KG1 (cell line): ENCODE measurements around the gene NEGR1.

Experiments used
- DNase-seq: peaks from one replicate; lab custom pipeline; 2025; lab: John Stamatoyannopoulos, UW

NEGR1 gene

DNA sequence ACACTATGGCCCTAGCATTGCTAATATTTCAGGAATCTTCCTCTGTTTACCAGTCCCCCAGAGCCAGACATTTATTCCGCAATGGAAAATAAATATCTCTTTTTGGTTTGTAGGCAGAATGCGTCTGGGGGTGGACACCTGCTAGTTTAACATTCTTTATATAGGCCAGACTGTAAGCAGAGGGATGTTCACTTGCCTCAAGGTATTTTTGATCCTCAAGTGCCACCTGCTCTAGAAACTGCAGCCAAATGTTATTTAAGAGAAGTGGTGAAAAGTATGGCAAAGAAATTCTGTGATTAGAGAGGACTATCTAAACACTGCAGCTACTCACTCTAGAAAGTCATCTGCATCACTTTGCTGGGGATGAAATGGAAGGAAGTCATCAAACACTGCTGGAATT is 164.7 kb downstream of the NEGR1 start:
- no peak for DNase-seq

DNA sequence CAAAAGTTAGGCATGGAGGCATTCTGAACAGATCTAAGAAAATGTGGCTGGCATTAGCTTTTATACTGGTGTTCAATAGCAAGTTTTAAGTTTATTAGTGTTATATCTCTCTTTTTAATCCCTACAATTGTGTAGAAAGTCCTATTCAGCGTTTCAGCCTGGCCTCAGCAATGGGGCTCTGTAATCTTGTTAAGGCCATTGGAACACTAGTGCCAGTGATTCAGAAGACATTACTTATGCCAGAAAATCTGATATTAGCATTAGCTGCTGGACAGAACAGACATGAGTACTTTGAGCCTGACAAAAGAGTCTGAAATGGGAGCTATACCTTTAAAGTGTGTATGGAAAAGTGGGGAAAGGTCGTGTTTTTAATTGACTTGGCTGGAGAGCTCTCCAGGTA is 167.0 kb downstream of the NEGR1 start:
- DNase-seq = no peak

DNA sequence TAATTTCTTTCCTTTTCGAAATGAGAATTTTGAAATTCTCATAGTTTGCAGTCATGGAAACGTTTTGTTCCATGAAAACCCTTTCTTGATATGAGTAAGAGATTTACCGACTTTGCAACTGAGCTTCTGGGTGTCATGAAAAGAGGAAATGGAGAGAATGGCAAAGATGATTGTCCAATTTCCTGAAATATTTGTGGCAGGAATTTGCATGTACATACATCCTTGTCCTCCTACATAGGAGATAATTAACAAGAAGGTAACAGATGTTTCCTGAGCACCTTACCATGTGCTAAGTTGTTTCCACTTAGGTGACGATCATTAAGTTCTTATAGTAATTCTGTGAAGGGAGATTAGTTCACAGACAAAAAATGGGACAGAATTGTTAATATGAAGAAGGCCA is 170.7 kb downstream of the NEGR1 start:
- DNase-seq = no peak

DNA sequence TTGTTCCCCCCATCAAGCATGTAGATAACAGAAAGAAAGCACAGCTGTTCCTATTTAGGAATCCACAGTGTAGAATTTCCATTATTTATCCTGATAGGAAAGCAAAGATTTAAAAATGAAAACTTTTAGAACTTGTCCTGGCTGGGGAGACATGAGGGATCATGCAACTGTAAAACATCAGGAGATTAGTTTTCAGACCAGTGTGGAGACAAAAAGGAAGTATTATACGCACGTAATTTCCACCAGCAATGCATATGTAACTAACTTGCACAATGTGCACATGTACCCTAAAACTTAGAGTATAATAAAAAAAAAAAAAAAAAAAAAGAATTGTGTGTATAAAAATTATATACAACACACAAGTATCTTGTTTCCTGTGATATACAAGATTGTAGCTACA is 172.4 kb downstream of the NEGR1 start:
- no peak for DNase-seq

- no peak for DNase-seq
Observed at GRCh38 chr1:72105201-72105600, 177.1 kb downstream of the NEGR1 start.

DNA sequence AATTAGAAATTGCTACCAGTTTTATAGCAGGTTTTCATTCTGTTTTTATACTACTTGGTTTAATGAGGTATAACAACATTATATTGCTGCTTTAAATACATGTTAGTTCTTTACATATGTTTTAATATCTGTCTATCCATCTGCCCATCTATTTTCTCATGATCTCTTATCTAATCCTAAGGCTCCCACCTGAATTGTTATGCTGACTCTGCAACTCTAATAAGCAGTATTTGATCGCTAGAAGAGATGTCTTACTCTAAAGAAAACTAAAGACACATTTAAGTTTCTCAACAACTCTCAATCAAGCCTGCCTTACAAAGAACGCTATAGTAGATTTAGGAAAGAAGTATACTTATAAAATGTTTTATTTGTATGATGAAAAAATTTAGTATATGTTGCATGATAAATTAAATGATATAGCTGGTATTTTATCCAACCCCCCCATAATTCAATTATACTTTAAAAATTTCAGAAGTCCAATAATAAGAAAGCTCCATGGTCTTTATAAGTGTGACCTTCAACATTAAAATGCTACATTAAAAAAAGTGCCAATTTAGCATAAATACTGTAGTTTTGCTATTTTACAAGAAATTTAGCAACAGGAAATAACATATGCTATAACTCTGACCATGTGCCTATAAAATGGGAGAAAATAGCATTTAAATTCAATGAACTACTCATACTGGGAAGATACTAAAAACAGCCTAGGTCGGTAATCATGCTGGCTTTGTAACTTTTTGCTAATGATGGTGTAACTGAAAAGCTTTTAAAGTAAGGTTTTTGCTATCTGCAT is 180.3 kb downstream of the NEGR1 start:
- DNase-seq = no peak

DNA sequence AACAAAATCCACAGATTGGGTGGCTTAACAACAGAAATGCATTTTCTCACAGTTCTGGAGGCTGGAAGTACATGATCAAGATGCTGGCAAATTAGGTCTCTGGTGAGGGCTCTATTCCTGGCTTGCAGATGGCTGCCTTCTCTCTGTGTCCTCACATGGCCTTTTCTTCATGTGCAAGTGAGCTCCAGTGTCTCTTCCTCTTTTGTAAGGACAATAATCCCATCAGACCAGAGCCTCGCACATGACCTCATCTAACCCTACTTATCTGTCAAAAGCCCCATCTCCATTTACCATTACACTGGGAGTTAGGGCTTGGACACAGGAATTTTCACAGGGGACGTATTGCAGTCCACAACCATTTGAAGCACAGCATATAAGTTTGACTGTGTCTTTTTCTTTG is 181.6 kb downstream of the NEGR1 start:
- no peak for DNase-seq

DNA sequence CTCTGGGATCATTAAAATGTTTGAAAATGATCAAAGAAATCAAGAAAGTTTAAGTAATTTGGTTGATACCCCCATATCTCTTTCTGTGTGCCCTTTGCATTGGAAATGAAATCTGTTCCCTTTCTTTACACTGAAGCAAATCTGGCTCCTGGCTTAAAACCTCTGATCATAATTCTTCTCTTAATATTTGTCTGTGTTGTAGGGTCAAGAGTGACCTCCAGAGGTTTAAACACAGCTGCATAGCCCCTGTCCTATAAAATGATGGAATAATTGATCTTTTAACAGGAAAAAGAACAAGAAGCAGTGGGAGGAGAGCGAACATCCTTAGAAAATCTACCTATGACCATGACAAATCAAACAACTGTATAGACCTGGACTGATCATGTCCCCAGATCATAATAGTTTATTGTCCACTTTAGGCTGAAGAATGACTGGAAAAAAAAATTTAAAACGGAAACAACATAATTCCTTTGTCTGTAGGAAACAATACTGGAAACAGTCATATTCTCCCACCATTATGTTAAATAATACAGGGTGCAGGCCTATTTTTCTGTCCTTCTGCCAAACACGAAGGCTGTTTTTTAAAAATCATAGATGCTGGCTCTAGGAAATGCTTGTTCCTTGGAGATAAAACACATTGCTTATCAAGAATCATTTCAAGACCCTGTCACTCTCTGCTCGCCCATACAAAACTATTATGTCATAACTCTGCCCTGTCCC is 184.3 kb downstream of the NEGR1 start:
- no peak for DNase-seq

DNA sequence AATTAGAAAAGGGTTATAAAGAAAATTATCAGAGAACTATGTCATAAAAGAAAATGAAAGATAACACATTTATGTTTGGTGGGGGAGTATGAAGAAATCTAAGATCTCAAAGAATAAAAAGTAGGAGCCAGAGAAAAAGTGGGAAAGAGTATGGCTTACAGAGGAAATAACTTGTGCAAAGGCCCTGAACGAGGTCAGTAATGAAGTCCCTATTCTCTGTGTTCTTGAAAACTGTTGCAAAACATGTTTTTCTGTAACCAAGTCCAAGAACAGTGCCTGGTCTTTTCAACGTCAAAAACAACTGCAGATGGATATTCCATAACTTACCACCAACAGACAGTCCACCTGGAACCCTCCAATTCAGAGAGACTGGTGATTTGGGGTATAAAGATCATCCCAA is 188.1 kb downstream of the NEGR1 start:
- DNase-seq = no peak

DNA sequence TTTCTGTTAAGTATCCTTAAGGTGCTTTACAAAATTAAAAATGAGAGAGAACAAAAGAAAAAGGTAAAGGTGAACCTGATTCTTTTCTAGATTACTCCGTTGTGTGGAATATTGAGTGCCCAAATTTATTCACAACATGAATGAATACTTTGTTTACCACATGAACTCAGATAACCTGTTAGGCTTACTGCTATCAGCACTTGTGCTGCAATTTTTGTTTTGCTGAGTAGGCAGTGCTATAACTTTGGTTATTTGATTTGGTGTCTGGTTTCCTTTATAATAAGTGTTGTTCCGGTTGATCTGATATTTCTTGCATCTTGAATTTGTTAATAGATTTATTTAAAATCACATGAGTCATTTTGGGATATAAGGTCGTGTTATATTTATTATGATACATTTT is 195.9 kb downstream of the NEGR1 start:
- DNase-seq = no peak

DNA sequence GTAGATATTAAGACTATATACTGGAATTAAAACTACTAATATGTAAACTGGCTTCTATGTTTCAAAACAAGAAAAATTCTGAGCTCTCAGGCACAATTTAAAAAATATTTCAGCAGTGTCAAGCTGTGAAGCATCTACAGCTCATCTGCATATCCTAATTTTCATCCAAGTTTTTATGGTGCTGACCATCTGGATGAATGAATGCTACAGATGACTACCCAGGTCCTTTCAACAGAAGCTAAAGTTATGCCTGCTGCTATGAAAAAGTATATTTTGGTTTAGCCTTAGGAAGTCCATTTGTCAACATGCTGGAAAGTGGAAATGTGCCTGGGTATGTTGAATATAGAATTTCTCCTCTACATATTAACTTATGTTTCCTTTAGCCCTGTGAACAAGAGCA is 206.9 kb downstream of the NEGR1 start:
- no peak for DNase-seq

DNA sequence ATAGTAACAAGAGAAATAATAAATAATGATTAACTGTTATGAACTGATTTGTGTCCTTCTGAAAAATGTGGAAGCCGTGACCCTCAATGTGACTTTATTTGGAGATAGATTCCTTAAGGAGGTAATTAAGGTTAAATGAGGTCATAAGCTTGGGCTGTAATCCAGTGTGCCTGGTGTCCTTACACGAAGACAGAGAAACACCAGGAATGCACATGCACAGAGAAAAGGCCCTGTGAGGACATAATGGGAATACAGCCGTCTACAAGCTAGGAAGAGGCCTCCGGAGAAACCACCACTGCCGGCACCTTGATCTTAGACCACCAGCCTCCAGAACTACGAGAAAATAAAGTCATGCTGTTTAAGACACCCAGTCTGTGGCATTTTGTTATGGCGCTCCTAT is 215.9 kb downstream of the NEGR1 start:
- DNase-seq = no peak

GRCh38 chr1:72064196-72065075 is 217.9 kb downstream of the NEGR1 start:
- DNase-seq = no peak

DNA sequence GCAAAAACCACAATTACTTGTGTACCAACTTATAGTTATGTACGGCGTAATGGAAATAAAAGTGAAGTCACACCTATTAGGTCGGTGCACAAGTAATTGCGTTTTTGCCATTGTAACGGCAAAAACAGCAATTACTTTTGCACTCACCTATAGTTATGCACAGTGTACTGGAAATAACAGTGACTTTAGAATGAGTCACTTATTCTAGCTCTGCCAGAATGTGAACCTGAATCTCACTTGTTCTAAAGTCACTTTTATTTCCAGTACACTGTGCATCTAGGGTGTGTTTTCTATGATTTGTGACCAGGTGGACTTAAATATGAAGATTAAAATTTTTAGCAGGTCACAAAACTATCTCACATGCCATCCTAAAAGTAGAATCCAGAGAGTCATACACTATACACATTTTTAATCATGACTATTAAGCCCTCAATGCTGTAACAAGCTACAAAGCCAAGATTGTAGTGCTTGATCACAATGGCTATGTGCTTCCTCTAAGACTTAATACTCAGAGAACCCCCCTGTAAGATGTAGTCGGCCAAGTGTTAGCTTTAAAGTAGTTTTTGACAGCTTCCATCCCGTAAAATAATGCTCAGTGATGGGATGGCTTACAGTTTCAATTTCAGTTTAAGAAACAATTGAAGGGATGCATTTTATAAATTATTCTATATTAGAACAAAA is 218.8 kb downstream of the NEGR1 start:
- DNase-seq = no peak

DNA sequence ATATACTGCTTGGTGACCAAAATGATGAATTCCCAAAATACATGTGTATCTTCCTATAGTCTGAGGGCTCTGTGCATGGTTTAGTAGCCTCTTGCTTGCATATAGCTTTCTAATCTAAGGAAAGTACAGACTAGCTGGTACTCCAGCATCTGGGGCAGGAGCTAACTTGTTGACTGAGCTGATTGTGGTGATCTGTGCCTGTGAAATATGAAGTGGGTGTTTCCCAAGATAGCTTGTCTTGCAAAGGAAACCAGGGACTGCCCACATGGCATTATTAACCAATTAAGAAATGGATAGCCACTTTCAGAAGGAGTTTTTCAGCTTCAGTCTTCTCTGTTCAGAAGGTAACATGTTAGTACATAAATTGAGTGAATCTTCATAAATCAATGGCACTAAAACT is 219.8 kb downstream of the NEGR1 start:
- no peak for DNase-seq

- DNase-seq = no peak
Observed at GRCh38 chr1:72060466-72061245, 221.7 kb downstream of the NEGR1 start.

DNA sequence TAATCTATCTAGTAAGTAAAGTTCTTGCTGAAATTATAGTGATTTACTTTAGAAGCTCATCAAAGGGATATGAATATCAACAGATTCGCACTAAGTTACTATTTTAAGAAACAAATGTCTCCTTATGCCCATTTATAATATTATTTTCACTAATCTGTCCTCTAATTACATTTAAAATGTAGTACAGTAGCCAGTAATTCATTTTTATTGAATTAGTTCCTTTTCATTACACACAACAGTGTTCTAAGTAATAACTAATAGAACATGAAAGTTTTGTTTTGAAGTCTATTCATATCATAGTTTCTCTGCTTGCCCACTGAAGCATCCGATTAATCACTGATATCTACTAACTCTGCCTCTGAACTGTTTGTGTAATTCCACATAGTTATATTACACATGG is 225.8 kb downstream of the NEGR1 start:
- no peak for DNase-seq

DNA sequence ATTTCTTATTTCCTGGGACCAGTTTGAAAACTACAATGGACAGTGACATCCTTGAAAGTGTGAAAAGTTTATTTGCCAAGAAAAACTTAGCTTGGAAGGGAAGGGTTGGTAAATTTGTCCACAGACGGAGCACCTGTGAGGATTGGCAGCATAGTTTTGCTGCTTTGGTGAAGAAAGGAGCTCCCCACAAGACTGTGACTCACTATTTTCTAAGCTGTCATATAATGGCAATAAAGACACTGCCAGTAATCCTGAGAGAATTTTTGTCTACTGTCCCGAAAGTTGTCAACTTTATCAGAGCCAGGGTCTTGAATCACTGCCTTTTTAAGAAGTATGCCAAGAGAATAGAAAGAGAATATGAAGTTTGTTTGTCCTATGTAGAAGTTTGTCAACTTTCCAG is 230.8 kb downstream of the NEGR1 start:
- DNase-seq = no peak

GRCh38 chr1:72050551-72050950 is 231.8 kb downstream of the NEGR1 start:
- DNase-seq = no peak

- peak; percentile 40 for DNase-seq
Observed at GRCh38 chr1:72037745-72038343, 244.5 kb downstream of the NEGR1 start.

- no peak for DNase-seq
Observed at GRCh38 chr1:72034827-72035226, 247.5 kb downstream of the NEGR1 start.
